Brain microvascular endothelial cell (primary cell): ENCODE measurements around the gene STMN3.

Experiments used
- DNase-seq: peaks from one replicate; pipeline ENCODE4 v3.0.0-alpha.2; 2020
- H3K27ac ChIP-seq: fragments of 250-450 bp; sonication (Bioruptor Pico); 2 replicates; pipeline ENCODE4 v1.5.1; 2020; ENCODE audit warnings: mild to moderate bottlenecking, moderate library complexity
- H3K27me3 ChIP-seq: fragments of 250-450 bp; sonication (Bioruptor Pico); replicated peaks from 2 replicates; pipeline ENCODE4 v1.5.1; 2020; ENCODE audit warnings: mild to moderate bottlenecking
- H3K36me3 ChIP-seq: fragments of 250-450 bp; sonication (Bioruptor Pico); replicated peaks from 2 replicates; pipeline ENCODE4 v1.5.1; 2020; ENCODE audit warnings: mild to moderate bottlenecking
- H3K4me3 ChIP-seq: 2 replicates; pipeline ENCODE4 v1.5.1; 2011; ENCODE audit warnings: low read depth, mild to moderate bottlenecking, control low read depth, low read length, moderate library complexity
- CTCF ChIP-seq: IDR thresholded peaks from 2 replicates; pipeline ENCODE4 v1.5.1; 2011; ENCODE audit warnings: low read depth, mild to moderate bottlenecking, moderate library complexity, low read length, control low read depth, inconsistent platforms; ENCODE audit errors: missing control alignments
- in situ Hi-C: cut with HindIII; loops from 2 replicates; pipeline ENCODE4 v1.10.0; 2017; ENCODE audit warnings: low sequenced_read_pairs, low pct_ligation_motif_present

The STMN3 gene

GRCh38 chr20:63594043-63594561 lies 59.1 kb downstream of the STMN3 start:
- TF ChIP-seq CTCF, result no peak
- in situ Hi-C loops, result loop anchor here (25.0 kb wide), 2 partner anchors 93 to 293 kb away; partner anchors contain the start of genes DNAJC5 and TNFRSF6B
- Histone ChIP-seq H3K27me3 (no peaks in the 10 kb centered on the region), H3K36me3 (peaks cover 13% of the 10 kb centered on the region), H3K4me3 (no peak overlapping the region), H3K27ac (no peak overlapping the region)
- DNase-seq, result peak; percentile 49

GRCh38 chr20:63592661-63593060 lies 60.6 kb downstream of the STMN3 start:
- no peak overlapping the region for H3K27ac ChIP-seq
- no peak for TF ChIP-seq CTCF
- H3K4me3 ChIP-seq, result no peak overlapping the region
- in situ Hi-C loops, result loop anchor here (25.0 kb wide), 2 partner anchors 95 to 295 kb away; partner anchors contain the start of genes DNAJC5 and TNFRSF6B
- no peaks in the 10 kb centered on the region for H3K27me3 ChIP-seq
- no peak for DNase-seq
- H3K36me3 ChIP-seq, result peaks cover 11% of the 10 kb centered on the region

- no peak for TF ChIP-seq CTCF
- Histone ChIP-seq H3K36me3 (peaks cover 7% of the 10 kb centered on the region), H3K27ac (no peak overlapping the region), H3K27me3 (no peaks in the 10 kb centered on the region), H3K4me3 (no peak overlapping the region)
- no peak for DNase-seq
- in situ Hi-C loops, result loop anchor here (25.0 kb wide), 2 partner anchors 95 to 295 kb away; partner anchors contain the start of genes DNAJC5 and TNFRSF6B
Observed at GRCh38 chr20:63591786-63592355, 61.4 kb downstream of the STMN3 start.

GRCh38 chr20:63591147-63591533 lies 62.1 kb downstream of the STMN3 start:
- H3K36me3 ChIP-seq, result peaks cover 7% of the 10 kb centered on the region
- no peak overlapping the region for H3K4me3 ChIP-seq
- TF ChIP-seq CTCF, result no peak
- H3K27ac ChIP-seq, result no peak overlapping the region
- in situ Hi-C loops, result loop anchor here (25.0 kb wide), 2 partner anchors 96 to 296 kb away; partner anchors contain the start of genes DNAJC5 and TNFRSF6B
- DNase-seq, result no peak
- no peaks in the 10 kb centered on the region for H3K27me3 ChIP-seq

GRCh38 chr20:63590218-63591146 lies 62.7 kb downstream of the STMN3 start:
- Histone ChIP-seq H3K27me3 (no peaks in the 10 kb centered on the region), H3K27ac (no peak overlapping the region), H3K36me3 (peaks cover 6% of the 10 kb centered on the region), H3K4me3 (no peak overlapping the region)
- no peak for DNase-seq
- in situ Hi-C loops, result loop anchor here (25.0 kb wide), 2 partner anchors 97 to 297 kb away; partner anchors contain the start of genes DNAJC5 and TNFRSF6B
- no peak for TF ChIP-seq CTCF
